ENCODE measurements around the gene ADORA1. TPM values are rescaled to one million over a fixed set of nuclear protein-coding genes. Genes with fewer than 3 reads are reported as not detected.

ADORA1 gene
- total and polyA plus RNA-seq, 10 of the 15 experiments (the other 5 are each of a cell fraction or from before 2014, with no cell fraction given), result not detected

DNA sequence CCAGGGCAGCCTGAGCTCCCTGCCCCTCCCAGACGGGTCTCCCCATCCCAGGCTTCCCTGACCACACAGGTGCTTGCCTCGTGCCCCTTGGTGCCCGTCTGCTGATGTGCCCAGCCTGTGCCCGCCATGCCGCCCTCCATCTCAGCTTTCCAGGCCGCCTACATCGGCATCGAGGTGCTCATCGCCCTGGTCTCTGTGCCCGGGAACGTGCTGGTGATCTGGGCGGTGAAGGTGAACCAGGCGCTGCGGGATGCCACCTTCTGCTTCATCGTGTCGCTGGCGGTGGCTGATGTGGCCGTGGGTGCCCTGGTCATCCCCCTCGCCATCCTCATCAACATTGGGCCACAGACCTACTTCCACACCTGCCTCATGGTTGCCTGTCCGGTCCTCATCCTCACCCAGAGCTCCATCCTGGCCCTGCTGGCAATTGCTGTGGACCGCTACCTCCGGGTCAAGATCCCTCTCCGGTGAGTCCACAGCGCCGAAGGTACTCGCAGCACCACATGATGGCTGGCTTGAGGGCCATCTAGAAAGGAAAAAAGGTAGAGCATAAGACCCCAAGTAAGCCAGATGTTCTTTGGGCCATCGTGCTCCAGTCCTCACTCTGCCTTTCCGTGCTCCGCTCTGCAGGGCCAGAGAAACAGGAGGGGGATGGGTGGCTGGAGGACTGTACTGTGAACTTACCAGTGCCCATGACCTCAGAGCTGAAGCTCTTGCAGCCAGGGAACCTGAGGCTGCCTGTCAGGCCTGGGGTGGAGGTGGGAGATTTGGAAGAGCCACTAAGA lies 1.4 kb downstream of the ADORA1 start (continued):
- no peak for TF ChIP-seq PKNOX1 (IDR thresholded peaks at IDR 0.05)
- no peak for TF ChIP-seq TARDBP (IDR thresholded peaks at IDR 0.05; ENCODE audit: borderline replicate concordance)
- no peak for TF ChIP-seq EP300 (IDR thresholded peaks at IDR 0.05; ENCODE audit: borderline replicate concordance in 1 of 2, control insufficient read depth in 1 of 2, low read depth in 2 of 2, low read length in 2 of 2)
- no peak for TF ChIP-seq MXI1 (IDR thresholded peaks at IDR 0.05; ENCODE audit: low read depth, low read length)
- TF ChIP-seq CUX1 (IDR thresholded peaks at IDR 0.05; ENCODE audit: insufficient replicate concordance, low read depth, low read length), result no peak
- TF ChIP-seq BRCA1 (IDR thresholded peaks at IDR 0.05; ENCODE audit: low read depth, low read length), result no peak
- no peak for TF ChIP-seq HDGF (IDR thresholded peaks at IDR 0.05)
- TF ChIP-seq, protein P1, sequence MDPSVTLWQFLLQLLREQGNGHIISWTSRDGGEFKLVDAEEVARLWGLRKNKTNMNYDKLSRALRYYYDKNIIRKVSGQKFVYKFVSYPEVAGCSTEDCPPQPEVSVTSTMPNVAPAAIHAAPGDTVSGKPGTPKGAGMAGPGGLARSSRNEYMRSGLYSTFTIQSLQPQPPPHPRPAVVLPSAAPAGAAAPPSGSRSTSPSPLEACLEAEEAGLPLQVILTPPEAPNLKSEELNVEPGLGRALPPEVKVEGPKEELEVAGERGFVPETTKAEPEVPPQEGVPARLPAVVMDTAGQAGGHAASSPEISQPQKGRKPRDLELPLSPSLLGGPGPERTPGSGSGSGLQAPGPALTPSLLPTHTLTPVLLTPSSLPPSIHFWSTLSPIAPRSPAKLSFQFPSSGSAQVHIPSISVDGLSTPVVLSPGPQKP (IDR thresholded peaks at IDR 0.05; ENCODE audit: low read depth, low read length), result no peak
- TF ChIP-seq KLF5 (IDR thresholded peaks at IDR 0.05; ENCODE audit: partially characterized antibody), result no peak
- no peak for TF ChIP-seq NFIC (IDR thresholded peaks at IDR 0.05; ENCODE audit: low read depth, low read length)
- no peak for TF ChIP-seq RELA (IDR thresholded peaks at IDR 0.05; ENCODE audit: borderline replicate concordance, partially characterized antibody)

Data from GM12878 (cell line).